SH-SY5Y (cell line): ENCODE results near the gene INHBE.

Experiments
- GATA2 ChIP-seq: IDR thresholded peaks from 2 replicates; pipeline ENCODE4 v1.6.1; 2011; ENCODE audit warnings: mild to moderate bottlenecking, low read depth, low read length
- GATA3 ChIP-seq: IDR thresholded peaks from 2 replicates; pipeline ENCODE4 v1.6.1; 2011; ENCODE audit warnings: low read depth, mild to moderate bottlenecking, low read length, moderate library complexity

The INHBE gene, protein sequence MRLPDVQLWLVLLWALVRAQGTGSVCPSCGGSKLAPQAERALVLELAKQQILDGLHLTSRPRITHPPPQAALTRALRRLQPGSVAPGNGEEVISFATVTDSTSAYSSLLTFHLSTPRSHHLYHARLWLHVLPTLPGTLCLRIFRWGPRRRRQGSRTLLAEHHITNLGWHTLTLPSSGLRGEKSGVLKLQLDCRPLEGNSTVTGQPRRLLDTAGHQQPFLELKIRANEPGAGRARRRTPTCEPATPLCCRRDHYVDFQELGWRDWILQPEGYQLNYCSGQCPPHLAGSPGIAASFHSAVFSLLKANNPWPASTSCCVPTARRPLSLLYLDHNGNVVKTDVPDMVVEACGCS

DNA sequence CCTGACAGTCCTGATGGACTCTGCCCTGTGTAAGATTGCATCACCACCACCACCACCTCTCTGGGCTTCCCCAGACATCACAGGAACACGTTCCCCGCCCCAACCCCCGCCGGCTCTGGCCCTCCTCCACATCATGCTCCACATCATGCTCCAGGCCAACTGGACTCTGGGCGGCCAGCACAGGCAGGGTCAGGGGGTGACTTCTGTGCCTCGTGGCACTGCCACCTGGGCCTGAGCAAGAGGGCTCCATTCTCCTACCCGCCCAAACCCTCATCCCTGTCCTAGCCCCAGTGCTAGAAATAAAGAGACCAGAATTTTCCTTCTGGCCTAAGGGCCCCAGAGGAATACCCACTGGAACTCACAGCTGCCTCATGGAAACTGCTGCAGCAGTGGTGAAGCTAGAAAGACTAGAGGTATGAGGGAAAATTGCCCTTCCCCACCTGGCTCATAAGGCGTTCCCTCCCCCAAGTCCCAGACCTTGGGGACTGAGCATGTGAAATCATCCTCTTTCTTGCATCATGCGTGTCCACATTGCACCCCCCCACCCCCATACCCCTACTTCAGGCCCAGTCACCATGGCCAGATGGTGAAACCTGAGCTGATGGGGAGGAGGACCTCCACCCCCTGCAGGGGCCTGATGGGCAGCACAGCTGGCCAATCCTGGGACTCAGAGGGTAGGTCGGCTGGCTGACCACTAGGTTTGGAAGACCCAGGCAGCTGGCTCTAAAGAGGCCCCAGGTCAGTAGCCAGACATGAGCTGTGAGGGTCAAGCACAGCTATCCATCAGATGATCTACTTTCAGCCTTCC, at the start of gene INHBE:
Gene INHBE (plus strand): TSS at position 742 of the 808 bp plus-strand sequence. CDS start 230 bp downstream, outside the sequence.
- TF ChIP-seq GATA2: no peak
- no peak for TF ChIP-seq GATA3

DNA sequence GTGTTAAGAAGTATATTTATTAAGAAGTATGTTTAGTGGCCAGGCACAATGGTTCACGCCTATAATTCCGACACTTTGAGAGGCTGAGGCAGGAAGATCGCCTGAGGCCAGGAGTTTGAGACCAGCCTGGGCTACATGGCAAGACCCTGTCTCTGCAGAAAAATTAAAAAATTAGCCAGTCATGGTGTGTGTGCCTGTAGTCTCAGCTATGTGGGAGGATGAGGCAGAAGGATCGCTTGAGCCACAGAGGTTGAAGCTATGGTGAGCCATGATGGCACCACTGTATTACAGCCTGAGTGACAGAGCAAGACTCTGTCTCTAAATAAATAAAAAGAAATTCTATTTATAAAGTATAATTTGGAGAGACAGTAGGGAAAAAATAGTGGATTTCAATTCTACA, 44.6 kb upstream of the INHBE start:
- no peak for TF ChIP-seq GATA3
- no peak for TF ChIP-seq GATA2

DNA sequence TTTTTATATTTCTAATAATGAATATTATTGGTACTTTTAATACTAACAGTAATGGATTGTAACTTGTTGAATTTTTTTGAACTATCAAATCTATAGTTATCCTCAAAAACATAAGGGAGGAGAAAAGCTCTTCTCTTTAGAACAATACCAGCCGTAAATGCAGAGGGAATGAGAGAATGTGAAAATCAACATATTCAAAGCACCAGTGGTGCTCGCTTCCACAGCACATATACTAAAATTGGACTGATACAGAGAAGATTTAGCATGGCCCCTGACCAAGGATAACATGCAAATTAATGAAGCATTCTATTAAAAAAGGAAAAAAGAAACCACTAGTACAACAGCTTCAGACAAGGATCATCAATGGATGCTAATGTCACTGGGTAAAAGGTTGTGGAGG, 40.0 kb upstream of the INHBE start:
- TF ChIP-seq GATA3: no peak

DNA sequence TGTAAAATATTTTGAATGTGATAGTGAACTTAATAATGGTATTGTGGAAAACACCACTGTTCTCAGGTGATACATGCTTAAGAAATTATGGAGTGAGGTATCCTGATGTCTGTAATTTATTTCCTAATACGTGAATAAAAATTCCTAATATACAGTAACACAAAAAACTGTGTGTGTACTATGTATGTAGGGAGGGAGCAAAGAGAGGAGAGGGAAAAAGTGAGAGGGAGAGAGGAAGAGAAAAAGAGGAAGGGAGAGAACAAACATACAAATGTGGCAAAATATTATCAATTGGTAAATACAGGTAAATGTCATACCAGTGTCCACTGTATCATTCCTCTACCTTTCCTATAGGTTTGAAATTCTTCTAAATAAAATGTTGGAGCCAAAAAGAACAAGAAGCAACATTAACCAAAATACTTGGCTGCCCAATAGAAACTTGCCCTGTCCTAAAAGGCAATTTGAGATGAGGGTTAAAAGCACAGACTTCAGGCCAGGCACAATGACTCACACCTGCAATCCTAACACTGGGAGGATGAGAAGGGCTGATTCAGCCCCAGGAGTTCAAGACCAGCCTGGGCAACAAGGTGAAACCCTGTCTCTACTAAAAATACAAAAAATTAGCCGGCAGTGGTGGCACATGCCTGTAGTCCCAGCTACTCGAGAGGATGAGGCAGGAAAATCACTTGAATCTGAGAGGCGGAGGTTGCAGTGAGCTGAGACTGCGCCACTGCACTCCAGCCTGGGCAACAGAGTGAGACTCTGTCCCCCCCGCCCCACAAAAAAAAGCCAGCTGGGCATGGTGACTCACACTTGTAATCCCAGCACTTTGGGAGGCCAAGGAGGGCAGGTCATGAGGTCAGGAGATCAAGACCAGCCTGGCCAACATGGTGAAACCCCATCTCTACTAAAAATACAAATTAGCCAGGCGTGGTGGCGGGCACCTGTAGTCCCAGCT, 38.8 kb upstream of the INHBE start:
- TF ChIP-seq GATA3: no peak
- TF ChIP-seq GATA2: no peak

DNA sequence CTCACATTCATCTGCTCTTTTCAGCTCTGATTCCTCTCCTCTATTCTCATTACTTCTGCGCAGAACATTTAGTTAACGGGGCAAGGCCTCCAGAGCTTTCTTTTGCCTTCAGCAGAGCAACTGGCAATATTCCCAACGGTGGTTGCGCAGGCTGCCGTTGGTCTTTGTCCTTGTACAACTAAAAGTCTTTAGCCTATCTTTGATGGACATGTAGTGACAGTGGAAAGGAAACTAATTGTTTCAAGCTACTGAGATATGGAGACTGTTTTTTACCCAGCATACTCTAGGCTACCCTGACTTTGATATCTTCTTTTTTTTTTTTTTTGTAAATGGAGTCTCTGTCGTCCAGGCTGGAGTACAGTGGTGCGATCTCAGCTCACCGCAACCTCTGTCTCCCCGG, 36.9 kb upstream of the INHBE start:
- no peak for TF ChIP-seq GATA3
- TF ChIP-seq GATA2: no peak

DNA sequence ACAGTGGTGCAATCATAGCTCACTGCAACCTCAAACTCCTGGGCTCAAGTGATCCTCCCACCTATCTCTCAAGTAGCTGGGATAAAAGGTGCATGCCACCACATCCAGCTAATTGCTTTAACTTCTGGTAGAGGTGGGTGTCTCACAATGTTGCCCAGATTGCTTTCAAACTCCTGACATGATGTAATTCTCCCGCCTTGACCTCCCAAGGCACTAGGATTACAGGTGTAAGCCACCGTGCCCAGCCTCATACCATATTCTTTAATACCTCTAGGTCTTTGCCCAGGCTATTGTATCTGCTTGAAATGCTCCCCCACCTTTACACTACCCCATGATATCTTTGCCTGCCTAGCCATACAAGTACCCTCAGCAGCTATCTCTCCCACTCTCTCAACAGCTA, 35.6 kb upstream of the INHBE start:
- TF ChIP-seq GATA3: no peak
- TF ChIP-seq GATA2: no peak

DNA sequence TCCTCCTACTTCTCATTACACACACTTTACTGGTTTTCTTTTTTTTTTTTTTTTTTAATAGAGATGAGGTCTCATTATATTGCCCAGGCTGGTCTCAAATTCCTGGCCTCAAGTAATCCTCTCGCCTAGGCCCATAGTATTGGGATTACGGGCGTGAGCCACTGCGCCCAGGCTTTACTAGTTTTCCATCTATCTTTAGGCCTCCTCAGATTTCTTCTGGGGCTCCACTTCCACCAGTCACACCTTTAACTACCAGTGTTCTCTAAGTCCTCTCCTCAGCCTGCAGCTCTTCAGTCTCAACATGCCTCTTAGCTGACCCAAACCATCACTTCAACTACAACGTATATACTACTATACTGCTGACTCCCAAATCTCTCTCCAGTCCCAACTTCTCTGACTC, 34.6 kb upstream of the INHBE start:
- no peak for TF ChIP-seq GATA3
- TF ChIP-seq GATA2: no peak

DNA sequence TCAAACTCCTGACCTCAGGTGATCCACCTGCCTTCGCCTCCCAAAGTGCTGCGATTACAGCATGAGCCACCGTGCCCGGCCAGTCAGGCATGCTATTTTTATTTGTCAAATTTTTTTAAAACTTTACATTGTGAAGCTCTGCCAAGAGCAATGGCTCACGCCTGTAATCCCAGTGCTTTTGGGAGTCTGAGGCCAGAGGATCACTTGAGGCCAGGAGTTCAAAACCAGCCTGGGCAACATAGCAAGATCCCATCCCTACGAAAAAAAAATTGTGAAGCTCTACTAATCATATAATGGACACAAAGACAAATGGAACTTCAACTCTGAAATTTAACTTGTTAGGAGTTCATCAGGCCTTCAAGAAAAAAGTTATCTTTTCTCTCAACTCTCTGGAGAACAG, 26.1 kb upstream of the INHBE start:
- TF ChIP-seq GATA2: no peak
- TF ChIP-seq GATA3: no peak

DNA sequence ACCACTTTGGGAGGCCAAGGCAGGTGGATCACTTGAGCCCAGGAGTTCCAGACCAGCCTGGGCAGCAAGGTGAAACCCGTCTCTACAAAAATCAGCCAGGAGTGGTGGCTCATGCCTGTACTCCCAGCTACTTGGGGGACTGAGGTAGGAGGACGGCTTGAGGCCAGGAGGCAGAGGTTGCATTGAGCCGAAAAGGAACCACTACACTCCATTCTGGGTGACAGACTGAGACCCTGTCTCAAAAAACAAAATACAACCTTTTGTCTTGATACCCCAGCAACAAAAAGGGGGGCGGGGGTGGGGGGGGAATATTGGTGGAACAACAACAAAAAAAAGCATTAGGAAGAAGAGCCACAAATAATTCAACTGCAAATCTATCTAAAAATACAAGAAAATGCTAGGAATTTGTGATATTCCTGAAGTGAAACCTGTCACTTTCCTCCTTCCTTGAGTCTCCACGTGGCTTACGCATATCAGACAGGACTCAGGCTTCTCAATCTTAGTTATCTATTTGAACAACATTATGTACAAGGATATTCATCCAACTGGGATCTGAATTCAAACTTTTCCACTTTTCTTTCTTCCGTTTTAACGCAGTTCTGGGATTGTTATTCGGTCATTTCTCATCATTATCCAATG, 25.5 kb upstream of the INHBE start:
- TF ChIP-seq GATA2 (no peak), GATA3 (no peak)

DNA sequence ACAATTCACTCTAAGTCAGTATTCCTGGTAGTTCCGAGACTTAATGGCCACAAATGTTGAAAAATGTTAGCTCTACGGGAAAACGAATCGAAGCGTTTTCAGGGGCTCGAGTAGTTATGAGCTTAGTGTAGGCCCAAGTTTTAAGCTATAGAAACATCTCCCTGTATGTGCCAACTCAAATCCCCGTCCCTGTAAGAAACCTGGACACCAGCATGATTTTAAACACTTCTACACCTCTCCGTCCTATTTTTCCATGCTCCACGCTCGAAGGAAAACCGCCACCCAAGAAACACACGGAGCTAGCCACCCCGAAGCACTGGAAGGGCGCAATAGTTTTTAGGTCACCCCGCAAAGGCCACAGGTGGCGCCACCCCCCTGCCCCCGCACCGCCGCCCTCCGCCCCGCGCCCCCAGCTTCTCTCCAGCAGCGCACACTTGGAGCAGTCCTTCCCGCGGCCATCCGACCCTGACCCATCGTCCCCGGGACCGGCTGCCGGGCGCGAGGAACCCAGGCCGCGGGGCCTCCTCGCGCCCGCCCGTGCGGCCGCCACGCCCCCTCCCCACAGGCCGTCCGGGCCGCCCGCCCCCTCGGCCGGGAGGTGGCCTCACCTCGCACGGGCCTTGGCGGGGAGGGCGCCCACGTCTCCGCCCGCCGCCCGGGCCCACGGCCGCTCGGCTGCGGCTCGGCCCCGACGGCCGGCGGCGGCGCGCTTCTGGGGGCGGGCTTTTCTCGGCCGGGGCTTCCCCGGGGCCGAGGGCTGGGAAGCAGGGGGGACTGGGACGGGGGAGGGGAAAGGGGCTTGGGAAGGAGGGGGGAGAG, 24.8 kb upstream of the INHBE start:
- TF ChIP-seq GATA3 (no peak), GATA2 (no peak)

DNA sequence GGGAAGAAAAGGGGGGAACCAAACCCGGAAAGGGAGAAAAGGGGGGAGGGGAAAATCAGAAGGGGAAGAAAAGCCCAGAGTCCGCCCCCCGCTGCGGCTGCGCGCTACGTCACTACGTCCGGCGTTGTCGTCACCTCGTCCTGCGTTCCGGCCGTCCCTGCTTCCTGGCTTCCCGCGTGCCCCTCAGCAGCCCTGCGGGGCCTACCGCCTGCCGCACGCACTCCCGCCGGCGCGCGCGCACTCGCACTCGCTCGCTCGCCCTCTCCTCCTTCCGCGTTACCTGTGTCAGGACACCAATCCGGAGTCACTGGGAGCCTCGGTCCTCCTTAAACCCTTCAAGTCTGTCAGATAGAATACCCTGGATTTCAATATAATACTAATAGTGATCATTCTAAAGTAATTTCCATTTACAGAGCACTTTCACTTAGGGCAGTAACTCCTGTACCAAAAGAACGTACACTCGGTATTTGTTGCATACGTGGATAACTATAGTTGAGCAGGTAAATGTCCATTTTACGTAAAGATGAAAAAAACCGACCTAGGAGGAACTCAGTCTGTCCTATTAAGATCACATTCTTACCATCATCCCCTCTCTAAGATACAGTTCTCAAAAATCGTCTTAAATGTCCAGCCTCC, 24.1 kb upstream of the INHBE start, which contains the start of gene R3HDM2:
Gene R3HDM2 (minus strand): TSS at position 113 of the 636 bp plus-strand sequence. CDS start 120,615 bp downstream, outside the sequence.
- no peak for TF ChIP-seq GATA2
- no peak for TF ChIP-seq GATA3

DNA sequence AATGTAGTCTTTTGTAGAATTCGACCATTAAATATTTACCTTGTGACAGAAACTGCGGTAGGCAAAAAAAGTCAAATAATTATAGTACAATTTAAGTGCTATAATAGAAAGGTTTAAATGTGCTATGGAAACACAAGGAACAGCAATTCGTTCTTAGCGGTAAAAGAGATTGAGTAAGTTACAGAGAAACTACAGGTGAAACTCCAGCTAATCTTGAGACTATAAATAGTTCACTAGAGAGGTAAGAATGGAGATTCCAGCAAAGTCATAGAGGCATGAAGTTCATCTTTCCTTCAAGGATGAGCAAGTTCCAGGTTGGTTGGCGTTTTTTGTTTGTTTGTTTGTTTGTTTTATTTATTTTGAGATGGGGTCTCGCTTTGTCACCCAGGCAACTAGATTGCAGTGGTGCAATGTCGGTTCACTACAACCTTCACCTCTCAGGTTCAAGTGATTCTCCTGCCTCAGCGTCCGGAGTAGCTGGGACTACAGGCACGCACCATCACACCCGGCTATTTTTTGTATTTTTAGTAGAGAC, 23.4 kb upstream of the INHBE start:
- no peak for TF ChIP-seq GATA2
- no peak for TF ChIP-seq GATA3

DNA sequence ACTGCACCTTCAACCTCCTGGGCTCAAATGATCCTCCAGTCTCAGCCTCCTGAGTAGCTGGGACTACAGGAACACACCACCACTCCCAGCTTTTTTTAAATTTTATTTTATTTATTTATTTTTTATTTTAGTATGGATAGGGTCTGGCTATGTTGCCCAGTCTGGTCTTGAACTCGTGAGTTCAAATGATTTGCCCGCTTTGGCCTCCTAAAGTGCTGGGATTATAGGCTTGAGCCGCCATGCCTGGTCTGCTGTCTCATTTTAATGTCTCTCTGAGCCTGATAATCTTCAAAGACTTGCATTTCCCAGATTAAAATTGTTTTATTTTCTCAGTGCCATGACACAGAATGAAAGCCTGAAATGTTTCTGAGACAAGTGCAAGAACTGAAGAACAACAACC, 21.7 kb upstream of the INHBE start:
- no peak for TF ChIP-seq GATA2
- no peak for TF ChIP-seq GATA3
